ENCODE data around the gene CBLB.
"Not testable (repeated sequence)": the region's sequence is repeated elsewhere in the genome, so short reads cannot be mapped to it uniquely, and the experiment has no call there.

CBLB gene

DNA sequence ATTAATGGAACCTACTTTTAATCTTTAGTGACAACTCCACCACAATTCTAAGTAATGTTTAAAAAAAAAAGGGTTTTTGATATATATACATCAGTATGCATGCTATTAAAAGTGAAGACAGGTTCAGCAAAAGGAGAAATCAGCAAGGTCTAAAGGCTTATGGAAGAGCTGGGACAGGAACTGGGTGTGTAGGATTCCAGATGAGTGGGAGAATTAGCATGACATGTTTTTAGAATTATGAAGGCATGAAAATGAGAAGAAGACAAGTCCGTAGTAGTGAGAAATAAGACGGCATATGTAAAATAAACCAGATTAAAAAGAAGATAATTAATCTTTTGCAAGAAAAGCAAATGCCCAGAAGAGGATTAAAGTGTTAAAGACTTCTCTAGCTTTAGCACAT, 52.0 kb downstream of the CBLB start:
- H3K9me3 ChIP-seq (ENCODE audit: low read depth, low read length): no peaks in the 10 kb centered on the region
- no peak for TF ChIP-seq EZH2 (IDR thresholded peaks at IDR 0.05)
- H3K27ac ChIP-seq: no peak overlapping the region
- H3K36me3 ChIP-seq (ENCODE audit: insufficient read depth, low read length): no peaks in the 10 kb centered on the region
- H3K9ac ChIP-seq (ENCODE audit: insufficient read length): no peak overlapping the region
- no peak overlapping the region for H3K4me3 ChIP-seq
- DNase-seq (ENCODE audit: low read depth, low spot score): no peak

- H3K4me3 ChIP-seq; H3K9ac ChIP-seq (ENCODE audit: insufficient read length); H3K36me3 ChIP-seq (ENCODE audit: insufficient read depth, low read length); DNase-seq (ENCODE audit: low read depth, low spot score); H3K9me3 ChIP-seq (ENCODE audit: low read depth, low read length); H3K27ac ChIP-seq: not testable (repeated sequence)
Observed at GRCh38 chr3:105815331-105815730, 53.5 kb downstream of the CBLB start.

DNA sequence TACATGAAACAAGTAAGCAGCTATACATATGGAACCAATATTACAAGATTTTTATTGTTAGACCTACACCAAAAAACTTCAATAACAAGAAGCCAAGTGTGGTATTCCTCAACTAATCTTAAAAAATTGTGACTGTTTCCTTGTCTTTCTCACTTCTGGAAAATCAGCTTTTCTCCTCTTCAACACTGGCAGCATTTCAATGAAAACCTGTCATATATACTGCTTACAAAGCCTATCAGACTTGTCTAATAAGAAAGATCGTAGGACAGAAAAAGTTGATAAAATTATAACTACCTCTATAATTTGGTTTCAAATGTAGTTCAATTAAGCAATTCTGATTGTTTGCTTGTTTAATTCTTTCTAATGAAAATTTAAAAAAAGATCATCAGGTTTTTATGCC, 55.1 kb downstream of the CBLB start:
- no peak for DNase-seq (ENCODE audit: low read depth, low spot score)
- TF ChIP-seq POLR2AphosphoS5 (IDR thresholded peaks at IDR 0.05; ENCODE audit: borderline replicate concordance, low read depth, low read length): no peak
- TF ChIP-seq EZH2 (IDR thresholded peaks at IDR 0.05): no peak
- TF ChIP-seq FOXP2 (optimal IDR thresholded peaks at IDR 0.05; ENCODE audit: control extremely low read depth, extremely low read length, insufficient read depth): no peak
- H3K27ac ChIP-seq: no peak overlapping the region

DNA sequence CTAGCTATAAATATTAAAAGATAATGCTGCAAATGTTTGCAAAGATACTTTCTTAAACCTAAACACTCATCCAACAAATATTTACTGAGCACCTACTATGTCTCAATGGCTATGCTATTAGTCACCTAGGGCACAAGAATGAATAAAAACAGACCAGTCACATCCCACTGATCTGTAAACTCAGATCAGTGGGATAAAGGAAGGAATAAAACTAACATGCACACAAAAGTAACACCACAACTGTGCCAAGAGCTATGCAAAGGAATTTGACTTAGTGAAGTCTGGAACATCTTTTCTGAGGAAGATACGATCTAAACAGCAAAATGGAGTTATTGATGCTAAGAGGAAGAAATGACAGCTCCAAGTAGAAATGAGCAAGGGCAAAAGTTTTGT, 56.6 kb downstream of the CBLB start:
- Histone ChIP-seq H3K36me3 (ENCODE audit: insufficient read depth, low read length) (no peaks in the 10 kb centered on the region), H3K9ac (ENCODE audit: insufficient read length) (no peak overlapping the region), H3K9me3 (ENCODE audit: low read depth, low read length) (no peaks in the 10 kb centered on the region), H3K27ac (no peak overlapping the region), H3K4me3 (no peak overlapping the region)
- no peak for TF ChIP-seq POLR2AphosphoS5 (IDR thresholded peaks at IDR 0.05; ENCODE audit: borderline replicate concordance, low read depth, low read length)
- no peak for TF ChIP-seq EZH2 (IDR thresholded peaks at IDR 0.05)
- TF ChIP-seq FOXP2 (optimal IDR thresholded peaks at IDR 0.05; ENCODE audit: control extremely low read depth, extremely low read length, insufficient read depth): no peak
- DNase-seq (ENCODE audit: low read depth, low spot score): no peak

More for the DNA sequence above, 55.1 kb downstream of the CBLB start:
- Histone ChIP-seq H3K4me3 (no peak overlapping the region), H3K9ac (ENCODE audit: insufficient read length) (no peak overlapping the region), H3K36me3 (ENCODE audit: insufficient read depth, low read length) (no peaks in the 10 kb centered on the region), H3K9me3 (ENCODE audit: low read depth, low read length) (no peaks in the 10 kb centered on the region)

- H3K9me3 ChIP-seq (ENCODE audit: low read depth, low read length): no peaks in the 10 kb centered on the region
- no peaks in the 10 kb centered on the region for H3K36me3 ChIP-seq (ENCODE audit: insufficient read depth, low read length)
- no peak overlapping the region for H3K4me3 ChIP-seq
- H3K9ac ChIP-seq (ENCODE audit: insufficient read length): no peak overlapping the region
- DNase-seq (ENCODE audit: low read depth, low spot score): no peak
- TF ChIP-seq EZH2 (IDR thresholded peaks at IDR 0.05): no peak
- no peak for TF ChIP-seq FOXP2 (optimal IDR thresholded peaks at IDR 0.05; ENCODE audit: control extremely low read depth, extremely low read length, insufficient read depth)
- 0 out of 2 replicates have a peak overlapping the region, but pooled peaks have one; percentile 3 for H3K27ac ChIP-seq
Observed at GRCh38 chr3:105811518-105812193, 57.2 kb downstream of the CBLB start.

DNA sequence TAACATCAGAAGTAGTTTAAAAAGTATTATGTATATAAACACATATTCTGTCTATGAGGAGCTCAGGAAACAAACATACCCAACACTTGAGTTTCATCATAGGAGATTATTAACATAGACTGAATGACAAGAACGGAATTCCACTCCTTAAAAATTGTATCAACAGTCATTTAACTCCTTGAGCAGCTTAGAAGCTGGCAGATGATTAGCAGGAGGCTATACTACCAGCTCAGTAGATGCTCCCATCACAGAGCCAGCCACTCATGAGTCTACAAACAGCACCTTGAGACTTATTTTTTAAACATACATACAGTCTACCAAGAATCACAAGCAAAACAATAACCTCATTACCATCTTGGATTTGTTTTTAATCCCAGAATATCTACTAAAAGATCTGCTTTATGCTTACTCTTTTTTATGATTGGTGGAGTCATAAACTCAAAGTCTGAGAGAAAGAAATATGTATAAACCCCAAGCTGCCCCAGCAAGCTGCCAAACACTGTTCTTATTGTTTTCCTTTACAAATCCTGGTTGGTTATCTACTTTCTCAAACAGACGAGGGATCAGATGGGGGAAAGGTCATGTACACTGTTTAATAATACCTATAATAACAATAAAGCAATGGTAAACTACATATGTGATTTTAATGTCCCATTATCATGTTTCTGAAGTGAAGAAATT, 59.5 kb downstream of the CBLB start:
- Histone ChIP-seq H3K36me3 (ENCODE audit: insufficient read depth, low read length) (no peaks in the 10 kb centered on the region), H3K4me3 (no peak overlapping the region), H3K27ac (no peak overlapping the region), H3K9me3 (ENCODE audit: low read depth, low read length) (no peaks in the 10 kb centered on the region), H3K9ac (ENCODE audit: insufficient read length) (no peak overlapping the region)
- TF ChIP-seq POLR2AphosphoS5 (IDR thresholded peaks at IDR 0.05; ENCODE audit: borderline replicate concordance, low read depth, low read length): no peak
- no peak for TF ChIP-seq FOXP2 (optimal IDR thresholded peaks at IDR 0.05; ENCODE audit: control extremely low read depth, extremely low read length, insufficient read depth)
- no peak for TF ChIP-seq EZH2 (IDR thresholded peaks at IDR 0.05)
- no peak for DNase-seq (ENCODE audit: low read depth, low spot score)

DNA sequence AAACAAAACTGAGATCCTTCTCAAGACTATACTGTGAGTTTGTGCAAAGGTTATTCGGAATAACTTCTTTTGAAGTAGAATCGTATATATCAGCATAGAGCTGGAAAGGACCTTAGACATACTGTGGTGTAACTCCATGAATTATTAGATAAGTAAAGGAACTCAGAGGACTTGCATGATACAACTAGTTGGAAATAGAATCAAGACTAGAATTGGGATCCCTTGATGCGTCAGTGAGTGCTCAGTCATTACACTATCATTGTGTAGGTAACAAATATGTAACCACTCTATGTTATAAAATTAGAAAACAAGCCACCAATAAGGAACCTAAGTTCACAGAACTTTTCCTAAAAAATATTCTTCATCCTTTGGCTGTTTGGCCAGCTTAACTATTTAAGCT, 61.1 kb downstream of the CBLB start:
- H3K4me3 ChIP-seq: no peak overlapping the region
- H3K27ac ChIP-seq: no peak overlapping the region
- no peaks in the 10 kb centered on the region for H3K9me3 ChIP-seq (ENCODE audit: low read depth, low read length)
- no peak for TF ChIP-seq POLR2AphosphoS5 (IDR thresholded peaks at IDR 0.05; ENCODE audit: borderline replicate concordance, low read depth, low read length)
- no peak overlapping the region for H3K9ac ChIP-seq (ENCODE audit: insufficient read length)
- no peaks in the 10 kb centered on the region for H3K36me3 ChIP-seq (ENCODE audit: insufficient read depth, low read length)
- no peak for DNase-seq (ENCODE audit: low read depth, low spot score)

- no peak for DNase-seq (ENCODE audit: low read depth, low spot score)
- Histone ChIP-seq H3K9ac (ENCODE audit: insufficient read length) (no peak overlapping the region), H3K27ac (no peak overlapping the region), H3K9me3 (ENCODE audit: low read depth, low read length) (no peaks in the 10 kb centered on the region), H3K36me3 (ENCODE audit: insufficient read depth, low read length) (no peaks in the 10 kb centered on the region), H3K4me3 (no peak overlapping the region)
- TF ChIP-seq EZH2 (IDR thresholded peaks at IDR 0.05) (no peak), FOXP2 (optimal IDR thresholded peaks at IDR 0.05; ENCODE audit: control extremely low read depth, extremely low read length, insufficient read depth) (no peak), POLR2AphosphoS5 (IDR thresholded peaks at IDR 0.05; ENCODE audit: borderline replicate concordance, low read depth, low read length) (no peak)
Observed at GRCh38 chr3:105807146-105807545, 61.7 kb downstream of the CBLB start.

GRCh38 chr3:105806359-105806758, 62.5 kb downstream of the CBLB start:
- Histone ChIP-seq H3K4me3 (no peak overlapping the region), H3K27ac (no peak overlapping the region), H3K9ac (ENCODE audit: insufficient read length) (no peak overlapping the region), H3K9me3 (ENCODE audit: low read depth, low read length) (no peaks in the 10 kb centered on the region), H3K36me3 (ENCODE audit: insufficient read depth, low read length) (no peaks in the 10 kb centered on the region)
- DNase-seq (ENCODE audit: low read depth, low spot score): no peak
- TF ChIP-seq EZH2 (IDR thresholded peaks at IDR 0.05) (no peak), POLR2AphosphoS5 (IDR thresholded peaks at IDR 0.05; ENCODE audit: borderline replicate concordance, low read depth, low read length) (no peak), FOXP2 (optimal IDR thresholded peaks at IDR 0.05; ENCODE audit: control extremely low read depth, extremely low read length, insufficient read depth) (no peak)
